ENCODE measurements around the gene SH3D21.

SH3D21 gene

DNA sequence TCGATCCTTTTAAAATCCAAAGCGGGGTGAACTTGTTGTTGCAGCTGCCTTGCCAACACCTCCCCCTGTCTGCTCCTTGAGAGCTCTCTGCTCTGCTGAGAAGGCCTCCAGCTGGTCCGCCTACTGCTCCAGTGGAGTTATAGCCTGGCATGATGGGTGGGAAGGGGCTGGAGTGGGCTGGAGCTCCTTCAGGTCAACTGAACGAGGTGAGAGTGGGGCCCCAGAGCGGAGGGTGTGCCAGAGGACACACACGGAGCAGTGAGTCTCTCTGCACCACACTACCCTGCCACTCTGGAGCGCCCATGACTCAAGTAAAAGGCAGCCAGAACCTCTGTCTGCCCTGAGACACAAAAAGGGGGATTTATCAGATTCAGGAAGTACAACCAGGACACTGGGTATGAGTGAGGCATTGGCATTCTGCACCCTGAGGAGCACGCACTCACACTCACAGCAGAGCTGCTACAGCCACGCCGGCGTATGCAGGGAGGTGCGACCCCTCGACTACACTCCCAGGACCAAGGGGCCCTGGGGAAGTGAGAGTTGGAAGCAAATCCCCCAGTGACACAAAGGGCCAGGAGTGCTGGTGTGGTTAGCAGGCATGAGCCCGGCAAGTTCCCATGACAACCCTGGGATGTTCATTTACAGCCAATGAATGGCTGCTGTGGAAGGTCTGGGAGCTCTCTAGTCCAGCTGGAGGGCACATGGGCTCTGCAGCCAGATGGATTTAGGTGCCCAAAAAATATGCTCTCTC, 45.2 kb downstream of the SH3D21 start:
- peak overlapping the region; percentile 21 for H3K23ac ChIP-seq (ENCODE audit: low read depth, low read length, poor library complexity)
- H2BK120ac ChIP-seq (ENCODE audit: low read depth, low read length) = no peak overlapping the region
- H3K4me3 ChIP-seq (ENCODE audit: low read length in 2 of 2) = no peak overlapping the region
- H3K4me2 ChIP-seq (ENCODE audit: insufficient read depth, low read length, poor library complexity, severe bottlenecking) = peak overlapping the region; percentile 32
- peak overlapping the region; percentile 90 for H3K4ac ChIP-seq (ENCODE audit: low read length)
- peak overlapping the region; percentile 64 for H2AFZ ChIP-seq (ENCODE audit: low read length)
- H3K27me3 ChIP-seq (ENCODE audit: control insufficient read depth in 3 of 3, insufficient read depth in 3 of 3, low read depth in 1 of 3, low read length in 3 of 3) = no peaks in the 10 kb centered on the region
- H2BK12ac ChIP-seq (ENCODE audit: low read length) = peak overlapping the region; percentile 59
- H4K8ac ChIP-seq (ENCODE audit: low read depth, low read length) = no peak overlapping the region
- no peak overlapping the region for H4K91ac ChIP-seq (ENCODE audit: low read depth, low read length, poor library complexity)
- peaks cover 35 to 77% of the 10 kb centered on the region in 2 donors for H3K36me3 ChIP-seq (replicated peaks in 1 of 2; ENCODE audit: control insufficient read depth in 2 of 2, insufficient read depth in 2 of 2, low read length in 2 of 2)
- no peaks in the 10 kb centered on the region for H3K79me1 ChIP-seq (ENCODE audit: low read depth, low read length)
- no CpG with 5 or more reads among the region's 14 CpGs for WGBS, 2 donors (ENCODE audit: extremely low coverage in 2 of 2, insufficient read length in 2 of 2, insufficient replicate concordance in 1 of 2)
- H2AK5ac ChIP-seq (ENCODE audit: low read depth, low read length) = peak overlapping the region; percentile 49
- peak overlapping the region; percentile 67 for H3K27ac ChIP-seq (replicated peaks; ENCODE audit: low read length)
- peaks cover 26 to 29% of the 10 kb centered on the region in 2 donors for H3K4me1 ChIP-seq (ENCODE audit: control insufficient read depth in 2 of 2, insufficient read depth in 1 of 2, low read depth in 1 of 2, low read length in 2 of 2)
- no peak overlapping the region for H3K14ac ChIP-seq (ENCODE audit: low read length)
- peak; percentile 83 for DNase-seq (ENCODE audit: low spot score)
- peak overlapping the region; percentile 54 for H3K9ac ChIP-seq (ENCODE audit: low read depth, low read length, poor library complexity)
- peak overlapping the region; percentile 82 for H3K18ac ChIP-seq (ENCODE audit: low read length)
- H2BK5ac ChIP-seq (ENCODE audit: low read length) = no peak overlapping the region
- H2BK15ac ChIP-seq (ENCODE audit: low read length) = peak overlapping the region; percentile 63
- H3K9me3 ChIP-seq (replicated peaks in 1 of 2; ENCODE audit: control insufficient read depth in 2 of 2, insufficient read depth in 1 of 2, low read depth in 1 of 2, low read length in 2 of 2) = peaks cover 0 to 1% of the 10 kb centered on the region in 2 donors

DNA sequence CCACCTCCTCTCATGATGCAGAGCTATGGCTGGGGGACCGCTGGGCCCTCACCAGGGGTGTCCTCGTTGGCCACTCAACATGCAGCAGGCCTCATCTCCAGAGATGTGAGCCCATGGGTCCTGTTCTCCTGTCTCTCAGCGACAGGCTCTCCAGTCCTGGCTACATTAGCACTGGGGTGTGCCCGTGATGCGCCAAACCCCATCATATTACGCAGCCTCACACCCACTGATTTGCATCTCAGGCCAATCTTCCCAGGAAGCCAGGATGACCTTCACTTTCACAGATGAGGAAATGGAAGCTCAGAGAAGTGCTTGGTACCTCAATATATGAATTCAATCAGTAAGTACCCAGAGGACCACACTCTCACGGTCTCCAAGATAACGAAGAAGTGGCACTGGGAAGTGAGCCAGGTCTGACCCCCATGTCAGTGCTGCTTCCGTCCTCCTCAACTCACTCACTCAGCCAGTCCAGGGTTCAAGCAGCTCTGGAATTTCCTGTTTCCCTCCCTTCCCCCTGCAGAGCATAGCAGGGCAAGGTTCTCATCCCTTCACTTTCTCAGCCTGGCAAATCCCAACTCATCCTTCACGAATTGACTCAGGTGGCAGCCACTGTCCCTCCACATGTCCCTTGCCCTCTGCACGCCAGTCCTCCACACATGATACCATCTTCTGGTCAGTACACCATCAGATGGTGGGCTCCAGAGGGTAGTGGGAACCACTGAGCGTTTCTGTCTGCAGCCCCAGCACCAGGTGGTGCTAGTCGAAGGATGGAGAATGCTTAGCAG, 46.1 kb downstream of the SH3D21 start:
- H2AK5ac ChIP-seq (ENCODE audit: low read depth, low read length) = peak overlapping the region; percentile 36
- H2AFZ ChIP-seq (ENCODE audit: low read length) = no peak overlapping the region
- DNase-seq (ENCODE audit: low spot score) = no peak
- no CpG with 5 or more reads among the region's 13 CpGs for WGBS, 2 donors (ENCODE audit: extremely low coverage in 2 of 2, insufficient read length in 2 of 2, insufficient replicate concordance in 1 of 2)
- H3K18ac ChIP-seq (ENCODE audit: low read length) = peak overlapping the region; percentile 65
- no peaks in the 10 kb centered on the region for H3K27me3 ChIP-seq (ENCODE audit: control insufficient read depth in 3 of 3, insufficient read depth in 3 of 3, low read depth in 1 of 3, low read length in 3 of 3)
- H3K23ac ChIP-seq (ENCODE audit: low read depth, low read length, poor library complexity) = peak overlapping the region; percentile 27
- H2BK12ac ChIP-seq (ENCODE audit: low read length) = no peak overlapping the region
- H3K4me1 ChIP-seq (ENCODE audit: control insufficient read depth in 2 of 2, insufficient read depth in 1 of 2, low read depth in 1 of 2, low read length in 2 of 2) = peaks cover 26 to 29% of the 10 kb centered on the region in 2 donors
- peak overlapping the region; percentile 35 for H4K91ac ChIP-seq (ENCODE audit: low read depth, low read length, poor library complexity)
- H3K9me3 ChIP-seq (replicated peaks in 1 of 2; ENCODE audit: control insufficient read depth in 2 of 2, insufficient read depth in 1 of 2, low read depth in 1 of 2, low read length in 2 of 2) = peaks cover 0 to 1% of the 10 kb centered on the region in 2 donors
- H4K8ac ChIP-seq (ENCODE audit: low read depth, low read length) = no peak overlapping the region
- H3K4me2 ChIP-seq (ENCODE audit: insufficient read depth, low read length, poor library complexity, severe bottlenecking) = peak overlapping the region; percentile 18
- no peak overlapping the region for H3K9ac ChIP-seq (ENCODE audit: low read depth, low read length, poor library complexity)
- H3K79me1 ChIP-seq (ENCODE audit: low read depth, low read length) = no peaks in the 10 kb centered on the region
- no peak overlapping the region for H2BK120ac ChIP-seq (ENCODE audit: low read depth, low read length)
- peaks cover 33 to 75% of the 10 kb centered on the region in 2 donors for H3K36me3 ChIP-seq (replicated peaks in 1 of 2; ENCODE audit: control insufficient read depth in 2 of 2, insufficient read depth in 2 of 2, low read length in 2 of 2)
- no peak overlapping the region for H3K14ac ChIP-seq (ENCODE audit: low read length)
- peak overlapping the region; percentile 33 for H2BK5ac ChIP-seq (ENCODE audit: low read length)
- no peak overlapping the region for H3K4me3 ChIP-seq (ENCODE audit: low read length in 2 of 2)
- peak overlapping the region; percentile 23 for H3K4ac ChIP-seq (ENCODE audit: low read length)
- peak overlapping the region; percentile 75 for H2BK15ac ChIP-seq (ENCODE audit: low read length)
- no peak overlapping the region for H3K27ac ChIP-seq (replicated peaks; ENCODE audit: low read length)

DNA sequence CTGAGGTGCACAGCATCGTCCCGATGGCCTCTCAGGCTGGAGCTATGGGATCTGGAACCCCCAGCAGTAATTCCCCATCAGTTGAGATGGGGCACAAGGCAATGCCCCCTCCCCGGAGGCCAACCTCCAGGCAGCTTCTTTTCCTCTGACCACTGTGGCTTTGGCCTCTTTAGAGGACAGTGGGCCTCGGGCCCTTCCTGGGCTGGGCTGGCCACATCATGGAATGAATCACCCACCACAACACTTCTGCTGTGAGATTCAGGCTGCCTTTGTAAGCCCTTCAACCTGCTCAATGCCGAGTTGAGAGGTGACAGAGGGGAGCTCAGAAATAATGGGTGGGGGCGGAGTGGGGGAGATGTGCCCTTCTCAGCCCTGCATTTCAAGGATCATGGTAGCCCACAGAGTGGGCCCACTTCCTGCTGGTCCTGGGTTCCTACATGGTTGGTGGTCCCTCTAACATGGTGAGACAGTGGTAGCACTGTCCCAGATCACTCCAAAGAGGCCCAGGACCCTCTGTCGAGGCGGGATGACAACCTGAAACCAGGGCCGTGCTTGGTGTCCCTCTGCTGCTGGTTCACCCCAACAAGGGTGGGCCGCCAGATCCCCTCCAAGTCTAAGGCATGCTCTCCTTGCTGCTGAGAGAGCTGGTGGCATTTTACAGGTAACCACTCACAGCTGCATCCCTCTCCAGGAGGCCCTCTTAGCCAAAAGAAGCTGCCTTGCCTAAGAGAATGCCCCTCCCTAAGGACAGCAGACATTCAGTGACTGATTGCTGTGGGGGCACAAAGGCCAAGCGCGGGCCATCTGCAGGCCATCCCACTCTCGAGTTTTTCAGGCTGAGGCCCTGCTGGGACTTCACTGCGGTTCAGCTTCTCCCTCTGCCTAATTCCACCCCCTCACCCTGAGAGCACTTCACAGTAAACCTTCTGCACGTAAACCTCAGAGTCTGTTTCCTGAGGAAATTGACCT, 47.0 kb downstream of the SH3D21 start:
- Histone ChIP-seq H2BK12ac (ENCODE audit: low read length) (no peak overlapping the region), H2BK120ac (ENCODE audit: low read depth, low read length) (no peak overlapping the region), H3K4ac (ENCODE audit: low read length) (no peak overlapping the region), H3K14ac (ENCODE audit: low read length) (no peak overlapping the region), H3K18ac (ENCODE audit: low read length) (peak overlapping the region; percentile 9), H4K91ac (ENCODE audit: low read depth, low read length, poor library complexity) (peak overlapping the region; percentile 35), H3K36me3 (replicated peaks in 1 of 2; ENCODE audit: control insufficient read depth in 2 of 2, insufficient read depth in 2 of 2, low read length in 2 of 2) (peaks cover 34 to 75% of the 10 kb centered on the region in 2 donors), H2BK5ac (ENCODE audit: low read length) (peak overlapping the region; percentile 33), H3K27me3 (ENCODE audit: control insufficient read depth in 3 of 3, insufficient read depth in 3 of 3, low read depth in 1 of 3, low read length in 3 of 3) (no peaks in the 10 kb centered on the region), H3K4me1 (ENCODE audit: control insufficient read depth in 2 of 2, insufficient read depth in 1 of 2, low read depth in 1 of 2, low read length in 2 of 2) (peaks cover 26 to 29% of the 10 kb centered on the region in 2 donors), H3K9ac (ENCODE audit: low read depth, low read length, poor library complexity) (no peak overlapping the region), H3K4me3 (ENCODE audit: low read length in 2 of 2) (no peak overlapping the region), H3K9me3 (replicated peaks in 1 of 2; ENCODE audit: control insufficient read depth in 2 of 2, insufficient read depth in 1 of 2, low read depth in 1 of 2, low read length in 2 of 2) (peaks cover 0 to 1% of the 10 kb centered on the region in 2 donors), H3K79me1 (ENCODE audit: low read depth, low read length) (peaks cover 3% of the 10 kb centered on the region), H3K4me2 (ENCODE audit: insufficient read depth, low read length, poor library complexity, severe bottlenecking) (no peak overlapping the region), H4K8ac (ENCODE audit: low read depth, low read length) (no peak overlapping the region), H3K23ac (ENCODE audit: low read depth, low read length, poor library complexity) (peak overlapping the region; percentile 13), H2AFZ (ENCODE audit: low read length) (no peak overlapping the region), H3K27ac (replicated peaks; ENCODE audit: low read length) (no peak overlapping the region), H2BK15ac (ENCODE audit: low read length) (peak overlapping the region; percentile 75), H2AK5ac (ENCODE audit: low read depth, low read length) (peak overlapping the region; percentile 36)
- DNase-seq (ENCODE audit: low spot score) = no peak
- no CpG with 5 or more reads among the region's 15 CpGs for WGBS, 2 donors (ENCODE audit: extremely low coverage in 2 of 2, insufficient read length in 2 of 2, insufficient replicate concordance in 1 of 2)

All from neuronal stem cell (in vitro differentiated cells).